LNCaP clone FGC (cell line): ENCODE results near the gene HOXB4.

Source experiments
- DNase-seq: peaks from one replicate; pipeline ENCODE4 v3.0.0-alpha.2; 2011; ENCODE audit warnings: low read depth
- H3K4me3 ChIP-seq: 2 replicates; pipeline ENCODE4 v1.5.1; 2011; ENCODE audit warnings: mild to moderate bottlenecking, low read depth, low read length, control low read depth
- TF ChIP-seq, protein P1 (sequence below): IDR thresholded peaks from 2 replicates; pipeline ENCODE4 v1.5.1; 2012; ENCODE audit warnings: mild to moderate bottlenecking; ENCODE audit not compliant: control insufficient read depth, insufficient read depth; ENCODE audit errors: extremely low read depth

HOXB4 gene

DNA sequence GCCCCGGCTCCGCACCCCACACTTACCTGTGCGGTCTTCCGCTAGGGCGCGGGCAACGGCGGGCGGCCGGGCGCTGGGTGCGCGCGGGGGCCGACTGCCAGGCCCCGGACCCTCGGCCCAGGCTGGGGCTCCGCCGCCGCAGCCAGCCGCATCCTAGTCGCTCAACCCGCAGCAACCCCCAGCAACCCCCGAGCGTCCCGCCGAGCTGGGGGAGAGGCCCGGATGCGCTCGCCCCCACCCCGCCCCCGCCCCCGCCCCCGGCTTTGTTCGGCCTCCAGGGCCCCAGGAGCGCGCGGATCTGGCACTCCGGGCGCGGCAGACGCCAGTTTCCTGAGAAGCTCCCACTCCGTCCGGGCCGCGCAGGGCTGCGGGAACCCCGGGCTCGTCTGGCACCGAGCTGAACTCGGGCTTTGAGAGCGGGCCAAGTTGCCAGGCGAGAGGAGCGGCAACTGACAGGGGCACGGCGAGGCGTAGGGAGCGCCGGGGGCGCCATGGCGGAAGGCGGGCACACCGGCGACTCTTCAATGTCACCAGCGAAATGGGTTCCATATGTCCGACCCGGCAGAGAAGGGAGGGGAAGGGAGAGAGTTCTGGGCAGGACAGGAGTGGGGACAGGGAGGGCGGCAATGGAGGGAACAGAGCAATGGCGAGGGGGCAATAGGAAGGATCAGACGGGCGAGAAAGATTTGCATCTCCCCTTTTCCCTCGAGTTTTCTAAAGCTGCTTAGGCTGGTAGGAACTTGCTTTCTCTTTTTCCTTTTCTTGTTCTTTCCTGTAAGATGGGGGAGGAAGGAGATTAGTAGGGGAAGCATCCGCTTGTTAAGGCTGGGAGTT, 13.7 kb downstream of the HOXB4 start:
- DNase-seq, result no peak
- H3K4me3 ChIP-seq, result no peak overlapping the region
- TF ChIP-seq, protein P1, sequence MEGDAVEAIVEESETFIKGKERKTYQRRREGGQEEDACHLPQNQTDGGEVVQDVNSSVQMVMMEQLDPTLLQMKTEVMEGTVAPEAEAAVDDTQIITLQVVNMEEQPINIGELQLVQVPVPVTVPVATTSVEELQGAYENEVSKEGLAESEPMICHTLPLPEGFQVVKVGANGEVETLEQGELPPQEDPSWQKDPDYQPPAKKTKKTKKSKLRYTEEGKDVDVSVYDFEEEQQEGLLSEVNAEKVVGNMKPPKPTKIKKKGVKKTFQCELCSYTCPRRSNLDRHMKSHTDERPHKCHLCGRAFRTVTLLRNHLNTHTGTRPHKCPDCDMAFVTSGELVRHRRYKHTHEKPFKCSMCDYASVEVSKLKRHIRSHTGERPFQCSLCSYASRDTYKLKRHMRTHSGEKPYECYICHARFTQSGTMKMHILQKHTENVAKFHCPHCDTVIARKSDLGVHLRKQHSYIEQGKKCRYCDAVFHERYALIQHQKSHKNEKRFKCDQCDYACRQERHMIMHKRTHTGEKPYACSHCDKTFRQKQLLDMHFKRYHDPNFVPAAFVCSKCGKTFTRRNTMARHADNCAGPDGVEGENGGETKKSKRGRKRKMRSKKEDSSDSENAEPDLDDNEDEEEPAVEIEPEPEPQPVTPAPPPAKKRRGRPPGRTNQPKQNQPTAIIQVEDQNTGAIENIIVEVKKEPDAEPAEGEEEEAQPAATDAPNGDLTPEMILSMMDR, result no peak

DNA sequence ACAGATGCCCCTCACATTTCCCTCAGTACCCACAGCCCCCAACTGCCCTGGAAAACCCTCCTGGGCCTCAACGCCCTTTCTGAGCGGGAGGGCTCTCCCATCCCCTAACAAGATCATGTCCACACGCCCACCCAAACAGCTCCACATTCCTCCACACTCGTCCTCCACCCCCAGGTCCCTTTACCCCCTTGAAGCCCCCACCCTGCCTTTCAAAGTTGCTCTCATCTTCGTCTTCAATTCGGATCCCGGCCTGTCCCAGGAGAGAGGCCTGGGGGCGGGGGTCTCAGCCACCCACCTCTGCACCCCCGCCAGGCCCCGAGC, 14.3 kb downstream of the HOXB4 start:
- no peak overlapping the region for H3K4me3 ChIP-seq
- TF ChIP-seq, protein P1, result no peak
- DNase-seq, result no peak

DNA sequence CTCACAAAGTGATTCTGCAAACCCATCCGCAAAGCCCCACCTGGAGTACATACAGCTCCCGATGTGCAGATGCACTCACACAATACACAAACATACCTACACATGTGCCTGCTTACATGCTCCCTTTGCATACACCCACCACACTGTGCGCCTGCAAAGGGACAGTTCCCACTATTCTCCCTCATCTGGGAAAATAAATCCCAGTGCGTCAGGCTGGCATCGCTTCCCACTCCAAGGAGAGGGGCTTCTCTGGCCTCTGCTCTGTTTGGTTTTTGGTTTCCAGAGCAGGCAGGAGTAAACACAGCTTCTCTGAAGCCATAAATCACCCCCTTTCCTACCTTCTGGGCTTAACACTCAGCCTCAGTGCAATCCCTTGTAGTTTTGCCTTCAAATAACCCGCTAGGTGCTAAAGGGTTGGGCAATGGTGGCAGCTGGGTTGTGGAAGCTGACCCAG, 14.7 kb downstream of the HOXB4 start:
- H3K4me3 ChIP-seq, result no peak overlapping the region
- TF ChIP-seq, protein P1, result no peak

DNA sequence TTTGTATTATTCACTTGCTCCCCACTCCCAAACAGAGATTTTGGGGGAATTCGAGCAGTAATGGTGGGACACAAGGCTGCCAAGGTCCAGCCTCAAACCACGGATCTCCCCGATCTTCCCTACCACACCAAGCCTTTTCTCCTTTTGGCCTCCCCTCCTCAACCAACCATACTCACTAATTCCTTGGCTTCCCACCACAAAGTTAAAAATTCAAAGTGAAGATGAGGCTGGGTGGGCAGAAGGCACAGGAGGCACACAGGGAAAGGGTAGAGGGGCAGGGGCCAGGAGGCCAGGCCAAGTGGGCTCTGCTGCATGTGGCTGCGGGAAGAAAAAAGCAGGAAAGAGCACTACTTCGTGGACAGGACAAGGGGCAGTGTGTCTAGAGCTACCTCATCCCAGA, 15.2 kb downstream of the HOXB4 start:
- no peak overlapping the region for H3K4me3 ChIP-seq
- no peak for DNase-seq
- TF ChIP-seq, protein P1, result no peak

More for the DNA sequence above, 14.7 kb downstream of the HOXB4 start:
- no peak for DNase-seq

DNA sequence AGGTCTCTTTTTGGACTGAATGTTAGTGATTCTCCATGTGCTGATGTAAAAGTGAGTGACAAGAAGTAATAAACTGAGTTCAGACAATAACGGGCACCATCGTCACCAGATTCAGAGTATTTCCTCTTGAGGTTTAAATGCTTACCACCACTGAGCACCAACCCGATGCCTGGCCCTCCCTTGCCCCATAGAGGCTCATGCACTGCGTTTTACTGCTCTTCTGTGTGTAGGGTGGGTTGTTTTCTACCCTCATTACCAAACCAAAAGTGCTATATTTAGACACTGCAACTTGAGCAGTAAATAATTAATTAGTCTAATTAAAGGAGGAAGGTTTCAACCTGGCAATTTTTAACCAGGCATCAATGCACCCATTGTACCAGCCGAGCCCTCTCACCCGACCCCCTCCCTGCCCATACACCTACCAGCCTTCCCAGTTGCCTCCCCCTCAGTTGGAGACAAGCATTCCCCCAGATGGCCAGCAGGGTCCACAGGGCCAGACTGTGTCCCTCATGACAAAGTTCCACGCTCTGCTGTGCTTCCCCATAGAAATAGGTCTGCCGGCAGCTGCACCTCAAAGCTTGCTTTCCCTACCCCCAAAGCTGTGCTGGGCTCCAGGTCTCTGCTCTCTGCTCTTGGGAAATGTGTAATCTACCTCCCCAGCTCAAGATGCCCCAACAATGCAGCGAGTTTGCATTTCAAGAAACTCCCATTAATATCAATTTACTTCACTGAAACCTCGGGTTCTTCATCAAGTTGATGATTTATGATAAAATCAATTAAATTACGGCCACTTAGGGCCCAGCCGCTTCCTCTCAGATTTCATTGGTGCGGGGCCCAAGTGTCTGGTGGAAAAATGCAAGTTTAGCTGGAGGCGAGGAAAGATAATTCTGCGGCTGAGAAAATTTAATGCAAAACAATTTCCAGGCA, 16.0 kb downstream of the HOXB4 start:
- no peak for DNase-seq
- no peak overlapping the region for H3K4me3 ChIP-seq
- TF ChIP-seq, protein P1, result no peak

DNA sequence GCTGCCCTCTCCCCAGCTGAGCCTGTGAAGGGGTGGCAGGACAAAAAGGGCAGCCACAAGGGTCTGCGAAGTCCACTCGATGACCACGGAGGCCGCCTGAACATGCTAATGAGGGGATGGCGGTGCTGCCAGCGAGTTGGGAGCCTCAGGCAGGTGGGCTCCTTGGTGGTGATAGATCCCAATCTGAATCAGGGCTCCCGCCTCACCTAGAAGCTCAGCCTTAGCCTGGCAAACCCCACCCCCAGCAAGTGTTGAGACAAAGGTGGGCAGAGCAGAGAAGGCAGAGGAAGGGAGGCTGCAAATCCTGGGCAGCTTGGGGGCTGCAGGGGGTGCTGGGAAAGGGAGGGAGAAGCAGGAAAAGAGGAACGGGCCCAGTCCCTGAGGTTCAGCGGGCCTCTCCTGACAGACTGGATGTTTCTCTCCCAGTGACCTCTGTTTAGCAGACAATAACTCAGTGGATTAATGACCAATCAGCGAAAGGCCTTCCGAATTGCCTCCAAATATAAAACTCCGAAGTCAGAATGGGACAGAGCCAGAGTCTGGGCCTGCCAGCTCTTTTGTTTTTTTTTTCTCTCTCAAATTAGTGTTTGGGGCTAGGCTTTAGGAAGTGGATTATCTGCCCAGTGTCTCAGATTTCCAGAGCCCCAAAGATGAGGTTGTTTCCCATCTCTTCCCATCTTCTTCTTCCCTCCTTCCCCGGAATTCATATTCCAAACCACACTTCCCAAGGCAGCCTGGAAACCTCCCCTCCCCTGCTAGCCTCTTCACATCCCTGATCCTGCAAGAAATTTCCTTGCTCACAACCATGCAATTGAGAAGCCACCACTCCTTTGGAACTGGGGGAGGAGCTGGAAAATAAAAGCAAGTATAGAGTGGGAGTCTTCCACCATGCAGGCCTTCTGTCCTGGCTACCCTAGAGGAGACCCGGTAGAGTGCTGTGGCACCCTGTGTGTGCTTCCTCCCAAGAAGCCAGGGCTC, 18.0 kb downstream of the HOXB4 start:
- no peak for DNase-seq
- TF ChIP-seq, protein P1, result no peak
- no peak overlapping the region for H3K4me3 ChIP-seq
